Sigmoid colon (tissue), 7 donors: Measurements from ENCODE around the gene EML3. TPM values are rescaled to one million over a fixed set of nuclear protein-coding genes. Genes with fewer than 3 reads are reported as not detected.
"Not testable (repeated sequence)": the region's sequence is repeated elsewhere in the genome, so short reads cannot be mapped to it uniquely, and the experiment has no call there.

ENCODE experiments used
- DNase-seq: peaks from one replicate; pipeline ENCODE4 v3.0.0-alpha.2; 2019
- H3K27ac ChIP-seq, 4 donors: fragments of 200-600 bp; sonication (generic); one replicate each; pipeline ENCODE4 v1.5.1; 2016 to 2019; ENCODE audit warnings: mild to moderate bottlenecking in 1 of 4
- H3K27me3 ChIP-seq, 3 donors: fragments of 200-600 bp; sonication (generic); one replicate each; pipeline ENCODE4 v1.5.1; 2019; ENCODE audit warnings: mild to moderate bottlenecking in 1 of 3
- H3K36me3 ChIP-seq, 4 donors: fragments of 200-600 bp; sonication (generic); one replicate each; pipeline ENCODE4 v1.5.1; 2016 to 2019
- H3K4me1 ChIP-seq, 4 donors: fragments of 200-600 bp; sonication (generic); one replicate each; pipeline ENCODE4 v1.5.1; 2017 to 2019
- H3K4me3 ChIP-seq, 4 donors: fragments of 200-600 bp; sonication (generic); one replicate each; pipeline ENCODE4 v1.5.1; 2017 to 2019; ENCODE audit warnings: mild to moderate bottlenecking in 2 of 4, moderate library complexity in 1 of 4
- H3K9me3 ChIP-seq, 4 donors: fragments of 200-600 bp in 3 of 4; sonication (generic) in 3 of 4; one replicate each; pipeline versions ENCODE4 v1.5.1 to v1.6.1; 2013 to 2019
- CTCF ChIP-seq, 4 experiments: fragments of 450-650 bp in 3 of 4; fragments of 200-600 bp in 1 of 4; IDR thresholded peaks; one replicate each; pipeline ENCODE4 v1.5.1; 2016 to 2019; ENCODE audit warnings: antibody characterized with exemption in 4 of 4, mild to moderate bottlenecking in 3 of 4, moderate library complexity in 2 of 4
- EP300 ChIP-seq, 4 donors: sonication (generic); formaldehyde crosslinking; IDR thresholded peaks; one replicate each; pipeline ENCODE4 v1.6.1; 2017; ENCODE audit warnings: antibody characterized with exemption in 4 of 4
- POLR2A ChIP-seq, 2 donors: fragments of 450-650 bp; IDR thresholded peaks; one replicate each; pipeline ENCODE4 v1.6.1; 2016; ENCODE audit warnings: antibody characterized with exemption in 2 of 2, mild to moderate bottlenecking in 2 of 2, moderate library complexity in 2 of 2
- POLR2AphosphoS5 ChIP-seq, 4 donors: sonication (generic); formaldehyde crosslinking; IDR thresholded peaks; one replicate each; pipeline ENCODE4 v1.6.1; 2017; ENCODE audit warnings: antibody characterized with exemption in 4 of 4
- WGBS, 2 donors: extraction: QIAGEN DNeasy Blood & Tissue Kit; methylation state at CpG; one replicate each; pipeline ENCODE4 v1.1.7; 2013; 5-methylcytosine and 5-hydroxymethylcytosine counted together
- intact Hi-C: fragments of 100-400 bp; cut with DNase I; formaldehyde crosslinking; loops from one replicate; pipeline ENCODE4 v1.15.1; 2023
- polyA plus RNA-seq, 3 donors: library from polyadenylated mRNA; stranded (reverse); fragments of 200-250 nt; gene quantifications; one replicate each; pipeline ENCODE4 v1.2.3, GENCODE V29; 2013
- total RNA-seq, 4 donors: library from RNA; depleted of rRNA; stranded (reverse); fragments of >200 nt; gene quantifications; one replicate each; pipeline ENCODE4 v1.1.0, GENCODE V29; 2016
- donor health status: healthy with polysubstance abuse.
- donor health status: Bipolar disorder and iron deficiency.
- donor health status: healthy.

EML3 gene
- total RNA-seq (10 to 100 TPM; 19.6 to 39.5 (median 30.2) TPM), polyA plus RNA-seq (10 to 100 TPM; 10.6 to 50.7 (median 16.2) TPM)

DNA sequence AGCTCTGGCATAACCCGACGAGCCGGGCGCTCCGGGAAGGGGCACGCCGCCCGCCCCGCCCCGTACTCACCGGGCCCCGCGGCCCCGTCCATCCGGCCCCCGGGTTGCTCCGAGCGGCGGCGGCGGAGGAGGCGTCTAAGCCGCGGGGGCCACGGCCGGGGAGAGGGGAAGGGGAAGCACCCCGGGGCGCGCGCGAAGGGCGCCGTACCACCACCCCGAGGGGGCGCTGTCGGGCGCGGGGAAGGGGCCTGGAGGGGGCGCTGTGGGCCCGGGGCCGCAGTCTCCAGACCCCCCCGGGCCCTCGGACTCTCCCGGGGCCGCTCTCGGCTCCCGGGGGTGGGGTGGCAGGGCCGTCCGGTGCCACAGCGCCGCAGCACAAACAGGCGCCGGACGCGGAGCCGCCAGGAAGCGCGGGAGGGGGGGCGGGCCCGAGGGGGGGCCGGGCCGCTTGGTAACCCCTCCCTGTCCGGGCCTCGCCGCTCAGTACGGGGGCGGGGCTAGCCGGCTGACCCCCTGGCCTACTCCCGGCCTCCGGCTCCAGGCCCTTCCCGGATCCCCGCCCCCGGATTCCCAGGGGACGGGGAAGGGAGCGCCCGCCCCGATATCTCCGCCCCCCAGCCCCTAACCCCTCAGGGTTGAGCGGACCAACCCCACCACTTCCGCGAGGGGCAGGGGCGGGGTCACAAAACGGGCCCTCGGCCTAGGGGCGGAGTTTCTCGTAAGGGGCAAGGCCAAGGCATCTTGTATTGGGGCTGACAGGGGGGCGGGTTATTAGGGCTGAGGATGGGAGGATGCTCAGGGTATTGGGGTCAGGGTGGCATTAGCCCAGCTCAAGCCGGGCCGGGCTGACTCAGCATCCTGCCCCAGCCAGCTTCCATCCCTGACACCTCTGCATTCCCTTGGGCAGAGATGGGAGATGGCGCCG lies at the start of gene EML3, which contains the start of gene ROM1:
Gene EML3, minus strand, starts transcription at position 410 of the 925 bp plus-strand sequence. Its CDS starts 318 bp downstream, at position 92.
Gene ROM1, plus strand, starts transcription at position 892 of the 925 bp plus-strand sequence. Its CDS starts 25 bp downstream, at position 917.
- Histone ChIP-seq H3K4me1 (peaks cover 0 to 30% (median 24%) of the 10 kb centered on the region in 4 donors), H3K27ac (peak within 1 kb of the TSS; percentile 88 to 100 (median 96)), H3K36me3 (peaks cover 0 to 61% (median 6%) of the 10 kb centered on the region in 4 donors), H3K27me3 (no peaks in the 10 kb centered on the region), H3K4me3 (peak within 1 kb of the TSS; percentile 53 to 82 (median 62)), H3K9me3 (no peaks in the 10 kb centered on the region)
- intact Hi-C loops, result loop anchor here (2.0 to 5.0 kb wide), 3 partner anchors 18 to 95 kb away; partner anchors contain the start of genes BSCL2, C11orf98, CSKMT and GNG3
- WGBS, 2 donors, result 2 to 3% methylated on average over 91 of the region's 91 CpGs
- DNase-seq, result peak; percentile 96
- no peak for TF ChIP-seq POLR2A (IDR thresholded peaks at IDR 0.05)
- peak; percentile 39 to 99 (median 56) for TF ChIP-seq CTCF (IDR thresholded peaks at IDR 0.05)
- peak in 3 of 4 donors; percentile 4 to 30 (median 12) for TF ChIP-seq POLR2AphosphoS5 (IDR thresholded peaks at IDR 0.05)
- no peak for TF ChIP-seq EP300 (IDR thresholded peaks at IDR 0.05)

DNA sequence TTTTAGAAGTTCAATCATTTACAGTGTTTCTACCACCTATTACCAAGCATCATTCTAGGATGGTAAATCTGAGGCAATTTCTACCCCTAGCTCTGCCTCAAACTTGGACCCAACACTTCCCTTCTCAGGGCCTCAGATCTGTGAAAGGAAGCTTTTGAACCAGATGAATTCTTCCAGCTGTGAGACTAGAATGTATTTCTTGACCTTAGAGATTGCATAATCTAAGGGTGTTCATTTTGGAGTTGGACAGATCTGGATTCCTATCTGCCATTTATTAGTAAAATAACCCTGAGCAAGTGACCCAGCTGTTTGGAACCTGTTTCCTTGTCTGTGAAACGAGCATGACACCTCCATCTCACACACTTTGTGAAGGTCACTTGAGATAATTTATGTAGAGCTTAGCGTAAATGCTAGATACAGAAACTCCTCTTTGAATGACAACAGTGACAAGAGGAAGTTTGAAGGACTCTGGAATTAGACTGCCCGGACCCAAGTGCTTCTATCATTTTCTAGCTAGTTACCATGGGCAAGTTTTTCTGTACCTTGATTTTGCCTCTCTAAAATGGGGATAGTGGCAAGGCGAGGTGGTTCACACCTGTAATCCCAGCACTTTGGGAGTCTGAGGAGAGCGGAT lies 44.3 kb upstream of the EML3 start:
- H3K36me3 ChIP-seq, result peaks cover 0 to under 1% (median 0%) of the 10 kb centered on the region in 4 donors
- TF ChIP-seq CTCF (IDR thresholded peaks at IDR 0.05), result no peak
- no peak for TF ChIP-seq POLR2AphosphoS5 (IDR thresholded peaks at IDR 0.05)
- TF ChIP-seq EP300 (IDR thresholded peaks at IDR 0.05), result no peak
- no peak for TF ChIP-seq POLR2A (IDR thresholded peaks at IDR 0.05)
- H3K4me3 ChIP-seq, result no peak overlapping the region
- H3K9me3 ChIP-seq, result no peaks in the 10 kb centered on the region
- 62 to 70% methylated on average over 5 of the region's 5 CpGs for WGBS, 2 donors
- no peaks in the 10 kb centered on the region for H3K27me3 ChIP-seq
- no peak overlapping the region for H3K27ac ChIP-seq
- no peak for DNase-seq
- H3K4me1 ChIP-seq, result peaks cover 0 to 11% (median 8%) of the 10 kb centered on the region in 4 donors
- intact Hi-C loops, result no loop called here

GRCh38 chr11:62654297-62654696 lies 41.7 kb upstream of the EML3 start:
- no peaks in the 10 kb centered on the region for H3K27me3 ChIP-seq
- H3K36me3 ChIP-seq, result peaks cover 3 to 7% (median 5%) of the 10 kb centered on the region in 4 donors
- no peaks in the 10 kb centered on the region for H3K9me3 ChIP-seq
- H3K27ac ChIP-seq, result no peak overlapping the region
- TF ChIP-seq EP300 (IDR thresholded peaks at IDR 0.05), result no peak
- TF ChIP-seq POLR2AphosphoS5 (IDR thresholded peaks at IDR 0.05), result no peak
- no peak overlapping the region for H3K4me3 ChIP-seq
- peaks cover 0 to 17% (median 15%) of the 10 kb centered on the region in 4 donors for H3K4me1 ChIP-seq
- WGBS, 2 donors, result 87 to 89% methylated on average over 11 of the region's 11 CpGs
- no peak for DNase-seq
- intact Hi-C loops, result loop anchor here (5.0 kb wide), 1 partner anchor 53 kb away; the partner anchor contains the start of genes BSCL2 and GNG3

GRCh38 chr11:62652161-62653006 lies 39.8 kb upstream of the EML3 start:
- Histone ChIP-seq H3K27me3 (no peaks in the 10 kb centered on the region), H3K36me3 (peaks cover 11 to 26% (median 16%) of the 10 kb centered on the region in 4 donors), H3K4me1 (peaks cover 0 to 23% (median 16%) of the 10 kb centered on the region in 4 donors), H3K9me3 (no peaks in the 10 kb centered on the region), H3K27ac (peak overlapping the region; percentile 92 to 93 (median 92)), H3K4me3 (peak overlapping the region; percentile 75 to 95 (median 80))
- intact Hi-C loops, result loop anchor here (5.0 kb wide), 1 partner anchor 55 kb away; the partner anchor contains the start of genes BSCL2 and GNG3
- no peak for DNase-seq
- WGBS, 2 donors, result 15 to 35% methylated on average over 16 of the region's 16 CpGs
- TF ChIP-seq POLR2A (IDR thresholded peaks at IDR 0.05) (no peak), EP300 (IDR thresholded peaks at IDR 0.05) (no peak), POLR2AphosphoS5 (IDR thresholded peaks at IDR 0.05) (no peak), CTCF (IDR thresholded peaks at IDR 0.05) (no peak)

DNA sequence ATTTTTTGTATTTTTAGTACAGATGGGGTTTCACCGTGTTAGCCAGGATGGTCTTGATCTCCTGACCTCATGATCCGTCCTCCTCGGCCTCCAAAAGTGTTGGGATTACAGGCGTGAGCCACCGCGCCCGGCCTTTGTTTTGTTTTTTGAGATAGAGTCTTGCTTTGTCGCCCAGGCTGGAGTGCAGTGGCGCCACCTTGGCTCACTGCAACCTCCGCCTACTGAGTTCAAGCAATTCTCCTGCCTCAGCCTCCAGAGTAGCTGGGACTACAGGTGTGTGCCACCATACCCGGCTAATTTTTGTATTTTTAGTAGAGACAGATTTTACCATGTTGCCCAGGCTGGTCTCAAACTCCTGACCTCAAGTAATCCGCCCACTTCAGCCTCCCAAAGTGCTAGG lies 37.7 kb upstream of the EML3 start:
- Histone ChIP-seq H3K4me1 (peaks cover 0 to 38% (median 29%) of the 10 kb centered on the region in 4 donors), H3K36me3 (peaks cover 11 to 26% (median 16%) of the 10 kb centered on the region in 4 donors)
- not testable (repeated sequence) for DNase-seq, H3K27me3 ChIP-seq, H3K4me3 ChIP-seq, H3K27ac ChIP-seq, H3K9me3 ChIP-seq
- 92 to 96% methylated on average over 12 of the region's 12 CpGs for WGBS, 2 donors
- intact Hi-C loops, result loop anchor here (5.0 kb wide), 1 partner anchor 57 kb away; the partner anchor contains the start of genes BSCL2 and GNG3
